H1 (cell line): ENCODE results near the gene ACP6. TPM values are rescaled to one million over a fixed set of nuclear protein-coding genes. Genes with fewer than 3 reads are reported as not detected.

ENCODE experiments used
- CTCF ChIA-PET: fragments of 300-600 bp; sonication (Branson Sonifier 250); formaldehyde crosslinking; loops from one replicate; lab custom pipeline; 2021; ENCODE audit not compliant: partially characterized antibody; lab: Charles Lee
- POLR2A ChIA-PET: fragments of 300-600 bp; sonication (Branson Sonifier 250); formaldehyde crosslinking; loops from one replicate; lab custom pipeline; 2021; ENCODE audit warnings: inconsistent platforms; ENCODE audit not compliant: partially characterized antibody; lab: Charles Lee
- DNase-seq, 2 experiments: peaks; one replicate each; pipeline versions ENCODE4 v3.0.0 to v3.0.0-alpha.2; 2010 to 2022; ENCODE audit warnings: low spot score in 2 of 2, low read depth in 1 of 2, mixed read lengths in 1 of 2
- FAIRE-seq: peaks from 2 replicates; lab custom pipeline; 2011; peaks lifted over from hg19 to GRCh38; lab: Jason Lieb, UNC
- H2AFZ ChIP-seq: 2 replicates; pipeline ENCODE4 v1.8.1; 2012; ENCODE audit warnings: low read length, inconsistent platforms
- H2AK5ac ChIP-seq: 2 replicates; pipeline ENCODE4 v1.6.1; 2013; ENCODE audit warnings: low read depth, low read length
- H2BK120ac ChIP-seq: replicated peaks from 2 replicates; pipeline ENCODE3; 2013; ENCODE audit warnings: low read depth, low read length, inconsistent platforms
- H2BK12ac ChIP-seq: 2 replicates; pipeline ENCODE4 v1.6.1; 2013; ENCODE audit warnings: low read depth, low read length
- H2BK15ac ChIP-seq: 2 replicates; pipeline ENCODE4 v1.6.1; 2013; ENCODE audit warnings: low read length
- H2BK20ac ChIP-seq: 2 replicates; pipeline ENCODE4 v1.6.1; 2013; ENCODE audit warnings: low read length
- H2BK5ac ChIP-seq: 2 replicates; pipeline ENCODE4 v1.6.1; 2013; ENCODE audit warnings: low read depth, low read length
- H3K14ac ChIP-seq: 2 replicates; pipeline ENCODE4 v1.6.1; 2013; ENCODE audit warnings: inconsistent platforms; ENCODE audit not compliant: insufficient read length
- H3K18ac ChIP-seq: 2 replicates; pipeline ENCODE4 v1.6.1; 2013; ENCODE audit warnings: low read length; ENCODE audit errors: extremely low read depth
- H3K23ac ChIP-seq: 2 replicates; pipeline ENCODE4 v1.6.1; 2013; ENCODE audit warnings: inconsistent platforms; ENCODE audit not compliant: insufficient read length
- H3K23me2 ChIP-seq: 2 replicates; pipeline ENCODE4 v1.6.1; 2013; ENCODE audit warnings: low read depth, low read length
- H3K27ac ChIP-seq: 2 replicates; pipeline ENCODE4 v1.6.1; 2011; ENCODE audit warnings: low read depth, low read length, inconsistent platforms
- H3K27me3 ChIP-seq, 4 experiments: replicated peaks in 1 of 4; 1 replicate in 1 of 4; 2 replicates in 3 of 4; pipeline versions ENCODE4 v1.6.1 to v1.8.1; 2011 to 2013; ENCODE audit warnings: low read length in 3 of 4, mild to moderate bottlenecking in 3 of 4, inconsistent platforms in 2 of 4, mixed read lengths in 2 of 4, moderate library complexity in 1 of 4; ENCODE audit not compliant: control insufficient read depth in 3 of 4, insufficient read depth in 3 of 4; ENCODE audit errors: extremely low read depth in 1 of 4
- H3K36me3 ChIP-seq, 4 experiments: 2 replicates each; pipeline versions ENCODE4 v1.6.1 to v1.8.1; 2011 to 2013; ENCODE audit warnings: mild to moderate bottlenecking in 4 of 4, low read length in 3 of 4, moderate library complexity in 2 of 4, control low read depth in 1 of 4, inconsistent platforms in 1 of 4; ENCODE audit not compliant: insufficient read depth in 4 of 4, control insufficient read depth in 2 of 4
- H3K4ac ChIP-seq: replicated peaks from 2 replicates; pipeline ENCODE3; 2013; ENCODE audit warnings: low read length, low read depth, mixed read lengths, inconsistent platforms; ENCODE audit not compliant: insufficient read length
- H3K4me1 ChIP-seq, 4 experiments: replicated peaks in 1 of 4; 1 replicate in 1 of 4; 2 replicates in 3 of 4; pipeline versions ENCODE4 v1.6.1 to v1.8.1; 2011 to 2013; ENCODE audit warnings: low read length in 3 of 4, inconsistent platforms in 2 of 4, mixed read lengths in 1 of 4; ENCODE audit not compliant: insufficient read depth in 4 of 4, control insufficient read depth in 3 of 4
- H3K4me2 ChIP-seq, 2 experiments: 2 replicates each; pipeline versions ENCODE4 v1.6.1 to v1.8.1; 2011 to 2013; ENCODE audit warnings: low read depth in 2 of 2, low read length in 2 of 2, control low read depth in 1 of 2, inconsistent platforms in 1 of 2, mild to moderate bottlenecking in 1 of 2; ENCODE audit not compliant: insufficient read depth in 1 of 2
- H3K4me3 ChIP-seq, 4 experiments: fragments of 200-600, 300-600 bp in 1 of 4; sonication (generic), shearing (Covaris generic), sonication (Bioruptor Twin) in 1 of 4; 2 replicates each; pipeline versions ENCODE4 v1.5.1 to v1.8.1; 2011 to 2016; ENCODE audit warnings: low read length in 4 of 4, low read depth in 3 of 4, control low read depth in 2 of 4, inconsistent platforms in 2 of 4, mild to moderate bottlenecking in 2 of 4, mixed read lengths in 1 of 4, moderate library complexity in 1 of 4; ENCODE audit not compliant: insufficient read depth in 2 of 4; ENCODE audit errors: extremely low read depth in 1 of 4
- H3K56ac ChIP-seq: replicated peaks from 2 replicates; pipeline ENCODE3; 2013; ENCODE audit warnings: low read depth, mild to moderate bottlenecking, mixed read lengths, low read length, inconsistent platforms; ENCODE audit not compliant: insufficient read length
- H3K79me1 ChIP-seq: 2 replicates; pipeline ENCODE4 v1.6.1; 2013; ENCODE audit warnings: low read depth, low read length, control low read depth
- H3K79me2 ChIP-seq, 2 experiments: 2 replicates each; pipeline versions ENCODE4 v1.6.1 to v1.8.1; 2012 to 2013; ENCODE audit warnings: low read length in 2 of 2, mild to moderate bottlenecking in 2 of 2, inconsistent platforms in 1 of 2; ENCODE audit not compliant: insufficient read depth in 2 of 2, control insufficient read depth in 1 of 2
- H3K9ac ChIP-seq, 4 experiments: replicated peaks in 1 of 4; 1 replicate in 1 of 4; 2 replicates in 3 of 4; pipeline versions ENCODE4 v1.6.1 to v1.8.1; 2011 to 2013; ENCODE audit warnings: low read depth in 3 of 4, low read length in 3 of 4, control low read depth in 2 of 4, mild to moderate bottlenecking in 2 of 4, moderate library complexity in 2 of 4, inconsistent platforms in 1 of 4; ENCODE audit errors: extremely low read depth in 1 of 4
- H3K9me3 ChIP-seq, 2 experiments: 2 replicates each; pipeline versions ENCODE4 v1.6.1 to v1.8.1; 2012 to 2013; ENCODE audit warnings: mild to moderate bottlenecking in 2 of 2, moderate library complexity in 2 of 2, control low read depth in 1 of 2, inconsistent platforms in 1 of 2, low read depth in 1 of 2, low read length in 1 of 2, mixed read lengths in 1 of 2; ENCODE audit not compliant: insufficient read depth in 2 of 2
- H4K20me1 ChIP-seq, 2 experiments: replicated peaks in 1 of 2; 2 replicates each; pipeline versions ENCODE3 to v1.8.1; 2011 to 2013; ENCODE audit warnings: inconsistent platforms in 2 of 2, low read length in 2 of 2, mild to moderate bottlenecking in 1 of 2; ENCODE audit not compliant: insufficient read depth in 2 of 2, control insufficient read depth in 1 of 2
- H4K5ac ChIP-seq: 2 replicates; pipeline ENCODE4 v1.6.1; 2013; ENCODE audit warnings: low read length, low read depth, mixed read lengths, inconsistent platforms; ENCODE audit not compliant: insufficient read length
- H4K8ac ChIP-seq: 2 replicates; pipeline ENCODE4 v1.8.0; 2013; ENCODE audit warnings: mild to moderate bottlenecking, moderate library complexity, low read length, inconsistent platforms; ENCODE audit not compliant: insufficient read depth; ENCODE audit errors: extremely low read depth
- H4K91ac ChIP-seq: replicated peaks from 2 replicates; pipeline ENCODE3; 2013; ENCODE audit warnings: low read length, mixed read lengths, inconsistent platforms; ENCODE audit not compliant: insufficient read length
- CEBPB ChIP-seq: IDR thresholded peaks from 2 replicates; pipeline ENCODE4 v1.6.1; 2012; ENCODE audit warnings: low read depth, low read length
- GTF2F1 ChIP-seq: IDR thresholded peaks from 2 replicates; pipeline ENCODE4 v1.6.1; 2012; ENCODE audit warnings: low read depth, low read length, improper control_type of control experiment, borderline replicate concordance
- JUN ChIP-seq: IDR thresholded peaks from 2 replicates; pipeline ENCODE4 v1.6.1; 2011; ENCODE audit warnings: low read depth, mild to moderate bottlenecking, improper control_type of control experiment, low read length
- RAD21 ChIP-seq, 2 experiments: IDR thresholded peaks in 1 of 2; conservative IDR thresholded peaks in 1 of 2; 2 replicates each; pipeline ENCODE4 v1.6.1; 2011; ENCODE audit warnings: low read depth in 2 of 2, low read length in 2 of 2, improper control_type of control experiment in 1 of 2, inconsistent platforms in 1 of 2, mild to moderate bottlenecking in 1 of 2, moderate library complexity in 1 of 2
- RBBP5 ChIP-seq: IDR thresholded peaks from 2 replicates; pipeline ENCODE4 v1.7.1; 2012; ENCODE audit warnings: low read depth, mild to moderate bottlenecking, inconsistent platforms, low read length, moderate library complexity, borderline replicate concordance
- SIX5 ChIP-seq: IDR thresholded peaks from 2 replicates; pipeline ENCODE4 v1.6.1; 2011; ENCODE audit warnings: mild to moderate bottlenecking, low read depth, low read length
- TCF12 ChIP-seq: IDR thresholded peaks from 2 replicates; pipeline ENCODE4 v1.6.1; 2011; ENCODE audit warnings: low read depth, mild to moderate bottlenecking, low read length
- WGBS, 2 experiments: shearing (Covaris generic) in 1 of 2; methylation state at CpG; one replicate each; pipeline versions ENCODE4 v1.1.6 to v1.1.7; 2013 to 2015; ENCODE audit warnings: low lambda C conversion rate in 2 of 2, mixed read lengths in 2 of 2, inconsistent platforms in 1 of 2, low coverage in 1 of 2, missing lambda C conversion rate in 1 of 2; ENCODE audit not compliant: insufficient replicate concordance in 2 of 2, insufficient coverage in 1 of 2, insufficient read length in 1 of 2; ENCODE audit errors: extremely low coverage in 1 of 2, missing lambda C conversion rate in 1 of 2; 5-methylcytosine and 5-hydroxymethylcytosine counted together
- polyA plus RNA-seq, 7 experiments: library from polyadenylated mRNA; depleted of rRNA in 3 of 7; stranded (reverse) in 5 of 7; unstranded in 2 of 7; fragments of >200 nt in 5 of 7; fragments of 200-250 nt in 2 of 7; gene quantifications; 1 replicate in 5 of 7; 2 replicates in 1 of 7; 4 replicates in 1 of 7; pipeline versions ENCODE4 v1.2.1 to v1.2.3, GENCODE V29; 2011 to 2013; ENCODE audit warnings: missing spikeins in 2 of 7, mixed read lengths in 2 of 7
- total RNA-seq: library from RNA; stranded (reverse); fragmentation: NEBNext Ultra II Directional; extraction: Animal tissue kit (Norgen Biotek cat#: 25700); gene quantifications from 2 replicates; pipeline ENCODE4 v1.2.1, GENCODE V29; 2021
- TF ChIP-seq, protein P1 (sequence below), 3 experiments: IDR thresholded peaks; 1 replicate in 2 of 3; 2 replicates in 1 of 3; pipeline versions ENCODE4 v1.5.1 to v1.6.1; 2011; ENCODE audit warnings: low read length in 3 of 3, mild to moderate bottlenecking in 3 of 3, inconsistent platforms in 2 of 3, low read depth in 1 of 3, moderate library complexity in 1 of 3; ENCODE audit not compliant: insufficient read depth in 1 of 3; ENCODE audit errors: control extremely low read depth in 1 of 3

Gene ACP6
- total and polyA plus RNA-seq, 2 of the 8 experiments (the other 6 are each of a cell fraction or from before 2014, with no cell fraction given), result 11.4 to 17.7 TPM

DNA sequence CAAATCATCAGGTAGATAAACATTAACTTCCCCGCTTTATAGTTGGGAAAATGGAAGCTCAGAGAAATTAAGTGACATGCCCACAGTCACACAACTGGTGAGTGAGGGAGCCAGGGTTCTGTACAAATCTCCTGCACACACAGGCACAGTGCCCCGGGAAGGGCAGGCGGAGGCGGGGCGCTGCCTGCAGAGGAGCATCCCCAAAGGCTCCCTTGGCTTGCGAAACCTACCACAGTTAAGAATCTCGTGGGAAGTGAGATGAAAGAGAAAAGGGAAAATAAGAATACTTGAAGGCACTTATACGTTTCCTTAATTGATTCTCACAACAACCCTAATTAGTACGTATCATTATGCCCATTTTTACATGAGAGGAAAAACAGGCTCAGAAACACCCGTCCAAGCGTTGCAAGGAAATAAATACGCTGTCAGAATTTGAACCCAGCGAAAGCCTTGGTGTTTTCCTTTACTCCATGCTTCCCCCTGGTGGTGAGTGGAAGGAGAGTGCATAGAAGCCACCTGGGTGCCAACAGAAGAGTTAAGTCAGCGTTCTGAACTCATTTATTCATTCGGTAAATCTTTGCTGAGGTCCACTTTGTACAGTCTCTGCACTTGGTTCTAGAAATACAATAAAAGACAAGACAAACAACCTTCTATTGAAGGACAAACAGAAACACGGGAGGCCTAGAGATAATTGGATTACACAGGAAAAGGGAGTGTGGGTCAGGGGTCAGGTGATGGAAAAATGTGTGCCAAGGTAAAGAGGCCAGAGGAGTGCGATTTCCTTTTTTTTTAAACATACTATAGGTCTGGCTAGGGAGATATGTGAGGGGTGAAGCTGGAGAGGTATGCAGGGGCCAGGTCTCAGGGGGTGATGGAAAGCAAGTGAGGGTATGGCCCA is 28.4 kb downstream of the ACP6 start:
- 78% methylated on average over 17 of the region's 17 CpGs; no CpG with 5 or more reads in 1 of the 2 experiments for whole genome bisulfite sequencing, 2 experiments
- peaks cover 2% of the 10 kb centered on the region; the same call in 1 of the 2 replicates for H3K79me1 ChIP-seq
- no peak overlapping the region for H2BK15ac ChIP-seq
- no peak overlapping the region for H3K56ac ChIP-seq
- H3K23ac ChIP-seq, result no peak overlapping the region
- peaks cover 0 to 4% (median 2%) of the 10 kb centered on the region in 4 experiments; a peak in 3 of 8 replicates for H3K36me3 ChIP-seq
- ChIA-PET CTCF (interaction anchor here (0.6 to 7.4 kb wide), 56 partner anchors 10 to 568 kb away, joined by 3 to 48 read pairs (median 4); partner anchors contain the start of gene ACP6), POLR2A (no interaction called here)
- H3K23me2 ChIP-seq, result no peaks in the 10 kb centered on the region; the same call in 1 of the 2 replicates
- H3K4me2 ChIP-seq, result no peak overlapping the region
- no peak overlapping the region for H3K4me3 ChIP-seq
- H3K18ac ChIP-seq, result no peak overlapping the region
- no peak overlapping the region for H3K14ac ChIP-seq
- H2BK12ac ChIP-seq, result no peak overlapping the region
- H3K27me3 ChIP-seq, result no peaks in the 10 kb centered on the region
- no peak overlapping the region for H4K8ac ChIP-seq
- H2BK5ac ChIP-seq, result no peak overlapping the region
- H4K91ac ChIP-seq, result no peak overlapping the region
- no peak overlapping the region for H4K5ac ChIP-seq
- H3K4me1 ChIP-seq, result no peaks in the 10 kb centered on the region; a peak in 1 of 7 replicates
- H3K9ac ChIP-seq, result no peak overlapping the region
- H2AK5ac ChIP-seq, result no peak overlapping the region
- FAIRE-seq, result peak; percentile 85
- H2BK120ac ChIP-seq, result no peak overlapping the region
- no peak overlapping the region for H3K27ac ChIP-seq
- no peak overlapping the region for H3K4ac ChIP-seq
- H2AFZ ChIP-seq, result no peak overlapping the region
- peak in 1 of 2 experiments; percentile 66 for DNase-seq
- no peaks in the 10 kb centered on the region for H4K20me1 ChIP-seq
- no peak overlapping the region for H2BK20ac ChIP-seq
- no peaks in the 10 kb centered on the region for H3K9me3 ChIP-seq
- no peaks in the 10 kb centered on the region for H3K79me2 ChIP-seq
- TF ChIP-seq CEBPB (peak; percentile 60; the same call in 1 of the 2 replicates), SIX5 (no peak), RAD21 (IDR thresholded peaks at IDR 0.05 in 1 of 2, conservative IDR thresholded peaks at IDR 0.05 in 1 of 2; ENCODE audit: low read depth in 2 of 2, low read length in 2 of 2) (peak; percentile 64 to 78), RBBP5 (no peak), JUN (no peak), TCF12 (no peak), GTF2F1 (no peak)
- TF ChIP-seq, protein P1, sequence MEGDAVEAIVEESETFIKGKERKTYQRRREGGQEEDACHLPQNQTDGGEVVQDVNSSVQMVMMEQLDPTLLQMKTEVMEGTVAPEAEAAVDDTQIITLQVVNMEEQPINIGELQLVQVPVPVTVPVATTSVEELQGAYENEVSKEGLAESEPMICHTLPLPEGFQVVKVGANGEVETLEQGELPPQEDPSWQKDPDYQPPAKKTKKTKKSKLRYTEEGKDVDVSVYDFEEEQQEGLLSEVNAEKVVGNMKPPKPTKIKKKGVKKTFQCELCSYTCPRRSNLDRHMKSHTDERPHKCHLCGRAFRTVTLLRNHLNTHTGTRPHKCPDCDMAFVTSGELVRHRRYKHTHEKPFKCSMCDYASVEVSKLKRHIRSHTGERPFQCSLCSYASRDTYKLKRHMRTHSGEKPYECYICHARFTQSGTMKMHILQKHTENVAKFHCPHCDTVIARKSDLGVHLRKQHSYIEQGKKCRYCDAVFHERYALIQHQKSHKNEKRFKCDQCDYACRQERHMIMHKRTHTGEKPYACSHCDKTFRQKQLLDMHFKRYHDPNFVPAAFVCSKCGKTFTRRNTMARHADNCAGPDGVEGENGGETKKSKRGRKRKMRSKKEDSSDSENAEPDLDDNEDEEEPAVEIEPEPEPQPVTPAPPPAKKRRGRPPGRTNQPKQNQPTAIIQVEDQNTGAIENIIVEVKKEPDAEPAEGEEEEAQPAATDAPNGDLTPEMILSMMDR (IDR thresholded peaks at IDR 0.05; ENCODE audit: control extremely low read depth in 1 of 3, insufficient read depth in 1 of 3, low read depth in 1 of 3, low read length in 3 of 3), result peak; percentile 54 to 91 (median 81)
